ENCODE results near the gene POLE. TPM values are rescaled to one million over a fixed set of nuclear protein-coding genes. Genes with fewer than 3 reads are reported as not detected.

The POLE gene
- total RNA-seq, 3 donors from 2014 or later = 36.5 to 51.5 (median 43.5) TPM

DNA sequence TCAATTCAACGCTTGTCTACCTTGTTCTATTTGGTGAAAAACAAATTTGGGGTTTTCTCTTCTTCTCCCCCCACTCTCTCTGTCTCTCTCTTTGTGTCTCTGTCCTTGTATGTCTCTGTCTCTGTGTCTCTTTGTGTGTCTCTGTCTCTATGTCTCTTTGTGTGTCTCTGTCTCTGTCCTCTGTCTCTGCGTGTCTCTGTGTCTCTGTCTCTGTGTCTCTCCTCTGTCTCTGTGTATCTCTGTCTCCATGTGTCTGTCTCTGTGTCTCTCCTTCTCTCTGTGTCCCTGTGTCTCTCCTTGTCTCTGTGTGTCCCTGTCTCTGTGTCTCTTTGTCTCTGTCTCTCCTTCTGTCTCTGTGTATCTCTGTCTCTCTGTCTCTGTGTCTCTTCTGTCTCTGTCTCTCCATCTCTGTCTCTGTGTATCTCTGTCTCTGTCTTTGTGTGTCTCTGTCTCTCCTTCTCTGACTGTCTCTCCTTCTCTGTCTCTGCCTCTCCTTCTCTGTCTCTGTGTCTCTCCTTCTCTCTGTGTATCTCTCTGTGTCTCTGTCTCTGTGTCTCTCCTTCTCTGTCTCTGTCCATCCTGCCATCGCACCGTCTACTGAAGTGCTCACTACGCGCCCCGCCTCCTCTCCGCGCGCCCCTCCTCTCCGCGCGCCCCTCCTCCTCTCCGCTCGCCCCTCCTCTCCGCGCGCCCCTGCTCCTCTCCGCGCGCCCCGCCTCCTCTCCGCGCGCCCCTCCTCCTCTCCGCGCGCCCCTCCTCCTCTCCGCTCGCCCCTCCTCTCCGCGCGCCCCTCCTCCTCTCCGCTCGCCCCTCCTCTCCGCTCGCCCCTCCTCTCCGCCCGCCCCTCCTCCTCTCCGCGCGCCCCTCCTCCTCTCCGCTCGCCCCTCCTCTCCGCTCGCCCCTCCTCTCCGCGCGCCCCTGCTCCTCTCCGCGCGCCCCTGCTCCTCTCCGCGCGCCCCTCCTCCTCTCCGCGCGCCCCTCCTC, 89.5 kb downstream of the POLE start:
- Histone ChIP-seq H3K36me3 (no peaks in the 10 kb centered on the region), H3K9me3 (no peaks in the 10 kb centered on the region), H3K4me3 (peak overlapping the region in 2 of 3 donors; percentile 52 to 54), H3K4me1 (peaks cover 0 to 10% of the 10 kb centered on the region in 2 donors), H3K27ac (no peak overlapping the region), H3K27me3 (peaks cover 0 to 5% of the 10 kb centered on the region in 2 donors)
- intact Hi-C loops (cut with DNase I; ENCODE audit: low total_unique reads) = no loop called here
- no peak for DNase-seq (ENCODE audit: low spot score in 2 of 2)
- TF ChIP-seq POLR2AphosphoS5 (IDR thresholded peaks at IDR 0.05) (no peak), POLR2A (IDR thresholded peaks at IDR 0.05) (no peak)
- TF ChIP-seq, protein P1, sequence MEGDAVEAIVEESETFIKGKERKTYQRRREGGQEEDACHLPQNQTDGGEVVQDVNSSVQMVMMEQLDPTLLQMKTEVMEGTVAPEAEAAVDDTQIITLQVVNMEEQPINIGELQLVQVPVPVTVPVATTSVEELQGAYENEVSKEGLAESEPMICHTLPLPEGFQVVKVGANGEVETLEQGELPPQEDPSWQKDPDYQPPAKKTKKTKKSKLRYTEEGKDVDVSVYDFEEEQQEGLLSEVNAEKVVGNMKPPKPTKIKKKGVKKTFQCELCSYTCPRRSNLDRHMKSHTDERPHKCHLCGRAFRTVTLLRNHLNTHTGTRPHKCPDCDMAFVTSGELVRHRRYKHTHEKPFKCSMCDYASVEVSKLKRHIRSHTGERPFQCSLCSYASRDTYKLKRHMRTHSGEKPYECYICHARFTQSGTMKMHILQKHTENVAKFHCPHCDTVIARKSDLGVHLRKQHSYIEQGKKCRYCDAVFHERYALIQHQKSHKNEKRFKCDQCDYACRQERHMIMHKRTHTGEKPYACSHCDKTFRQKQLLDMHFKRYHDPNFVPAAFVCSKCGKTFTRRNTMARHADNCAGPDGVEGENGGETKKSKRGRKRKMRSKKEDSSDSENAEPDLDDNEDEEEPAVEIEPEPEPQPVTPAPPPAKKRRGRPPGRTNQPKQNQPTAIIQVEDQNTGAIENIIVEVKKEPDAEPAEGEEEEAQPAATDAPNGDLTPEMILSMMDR (IDR thresholded peaks at IDR 0.05) = no peak

DNA sequence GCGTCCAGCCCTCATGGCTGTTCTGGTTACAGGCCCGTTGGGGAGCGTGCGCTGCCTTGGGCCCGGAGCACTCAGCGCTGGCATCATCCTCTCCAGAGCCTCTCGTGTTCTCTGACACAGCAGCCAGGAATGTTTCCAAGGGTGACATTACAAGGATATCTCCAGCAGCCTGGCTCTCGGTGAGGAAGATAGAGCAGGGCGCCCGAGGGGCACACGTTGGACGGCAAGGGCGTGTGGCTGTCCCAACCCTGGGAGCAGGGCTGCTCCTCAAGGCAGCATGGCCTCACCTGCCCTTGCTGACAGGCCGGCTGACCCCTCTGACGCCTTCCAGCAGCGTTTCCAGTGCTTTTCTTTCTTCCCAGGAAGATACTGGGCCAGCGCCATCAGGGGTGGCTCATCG, 91.1 kb downstream of the POLE start:
- no peaks in the 10 kb centered on the region for H3K36me3 ChIP-seq
- intact Hi-C loops (cut with DNase I; ENCODE audit: low total_unique reads) = no loop called here
- DNase-seq (ENCODE audit: low spot score in 2 of 2) = no peak
- TF ChIP-seq, protein P1 (IDR thresholded peaks at IDR 0.05) = no peak
- TF ChIP-seq POLR2A (IDR thresholded peaks at IDR 0.05) = no peak
- TF ChIP-seq POLR2AphosphoS5 (IDR thresholded peaks at IDR 0.05) = no peak
- no peak overlapping the region for H3K4me3 ChIP-seq
- H3K9me3 ChIP-seq = no peaks in the 10 kb centered on the region
- H3K27me3 ChIP-seq = peaks cover 0 to under 1% of the 10 kb centered on the region in 2 donors
- no peak overlapping the region for H3K27ac ChIP-seq
- peaks cover 0 to 6% of the 10 kb centered on the region in 2 donors for H3K4me1 ChIP-seq

- Histone ChIP-seq H3K36me3 (no peaks in the 10 kb centered on the region), H3K9me3 (no peaks in the 10 kb centered on the region), H3K27me3 (no peaks in the 10 kb centered on the region), H3K4me3 (no peak overlapping the region), H3K27ac (no peak overlapping the region), H3K4me1 (peaks cover 0 to 3% of the 10 kb centered on the region in 2 donors)
- intact Hi-C loops (cut with DNase I; ENCODE audit: low total_unique reads) = no loop called here
- TF ChIP-seq POLR2AphosphoS5 (IDR thresholded peaks at IDR 0.05) (no peak), POLR2A (IDR thresholded peaks at IDR 0.05) (no peak)
- TF ChIP-seq, protein P1 (IDR thresholded peaks at IDR 0.05) = no peak
- no peak for DNase-seq (ENCODE audit: low spot score in 2 of 2)
Measured at GRCh38 chr12:132595183-132595582, 92.0 kb downstream of the POLE start.

GRCh38 chr12:132593938-132594358, 93.2 kb downstream of the POLE start:
- Histone ChIP-seq H3K36me3 (no peaks in the 10 kb centered on the region), H3K27me3 (no peaks in the 10 kb centered on the region), H3K27ac (no peak overlapping the region), H3K9me3 (no peaks in the 10 kb centered on the region), H3K4me3 (peak overlapping the region in 2 of 3 donors; percentile 38 to 58), H3K4me1 (peaks cover 0 to 3% of the 10 kb centered on the region in 2 donors)
- TF ChIP-seq, protein P1 (IDR thresholded peaks at IDR 0.05) = no peak
- TF ChIP-seq POLR2A (IDR thresholded peaks at IDR 0.05) (no peak), POLR2AphosphoS5 (IDR thresholded peaks at IDR 0.05) (no peak)
- intact Hi-C loops (cut with DNase I; ENCODE audit: low total_unique reads) = no loop called here
- peak; percentile 96 for DNase-seq (ENCODE audit: low spot score in 2 of 2)

DNA sequence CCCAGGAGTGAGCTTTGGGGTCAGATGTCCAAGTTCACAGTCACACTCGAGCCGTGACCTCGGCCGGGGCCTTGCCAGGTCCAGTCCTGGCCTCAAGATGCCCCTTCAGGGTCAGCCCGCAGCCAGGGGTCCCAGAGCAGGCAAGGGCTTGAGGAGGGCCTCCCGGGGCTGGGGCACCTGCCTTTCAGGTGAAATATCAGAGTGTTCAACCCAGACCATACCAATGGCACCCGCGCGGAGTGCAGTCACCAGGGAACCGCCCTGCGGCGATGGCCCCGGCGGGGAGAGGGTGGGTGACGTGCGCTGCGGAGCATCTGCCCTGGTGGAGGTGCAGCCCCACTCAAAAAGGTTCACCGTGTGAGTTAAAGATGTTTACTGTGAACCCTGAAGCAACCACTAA, 93.6 kb downstream of the POLE start:
- no peak for DNase-seq (ENCODE audit: low spot score in 2 of 2)
- TF ChIP-seq POLR2AphosphoS5 (IDR thresholded peaks at IDR 0.05) (no peak), POLR2A (IDR thresholded peaks at IDR 0.05) (no peak)
- TF ChIP-seq, protein P1 (IDR thresholded peaks at IDR 0.05) = no peak
- H3K4me3 ChIP-seq = peak overlapping the region in 2 of 3 donors; percentile 38 to 58
- H3K9me3 ChIP-seq = no peaks in the 10 kb centered on the region
- H3K36me3 ChIP-seq = no peaks in the 10 kb centered on the region
- H3K27me3 ChIP-seq = no peaks in the 10 kb centered on the region
- H3K4me1 ChIP-seq = peaks cover 0 to 3% of the 10 kb centered on the region in 2 donors
- intact Hi-C loops (cut with DNase I; ENCODE audit: low total_unique reads) = no loop called here
- H3K27ac ChIP-seq = no peak overlapping the region

Data from breast epithelium (tissue), 4 donors.